Transverse colon (tissue), 4 donors: ENCODE data around the gene PORCN.

Experiments
- POLR2A ChIP-seq: fragments of 450-650 bp; IDR thresholded peaks from one replicate; pipeline ENCODE4 v1.6.1; 2016; ENCODE audit warnings: antibody characterized with exemption, mild to moderate bottlenecking, moderate library complexity
- POLR2AphosphoS5 ChIP-seq, 3 donors: sonication (generic); formaldehyde crosslinking; IDR thresholded peaks; one replicate each; pipeline ENCODE4 v1.6.1; 2016; ENCODE audit warnings: antibody characterized with exemption in 3 of 3
- TF ChIP-seq, protein P1 (sequence below), 5 experiments: fragments of 200-600 bp in 3 of 5; fragments of 450-650 bp in 2 of 5; sonication (generic) in 3 of 5; IDR thresholded peaks; 1 replicate in 2 of 5; 2 replicates in 3 of 5; pipeline ENCODE4 v1.5.1; 2016 to 2017; ENCODE audit warnings: antibody characterized with exemption in 5 of 5, inconsistent platforms in 3 of 5, mild to moderate bottlenecking in 2 of 5, moderate library complexity in 1 of 5

DNA sequence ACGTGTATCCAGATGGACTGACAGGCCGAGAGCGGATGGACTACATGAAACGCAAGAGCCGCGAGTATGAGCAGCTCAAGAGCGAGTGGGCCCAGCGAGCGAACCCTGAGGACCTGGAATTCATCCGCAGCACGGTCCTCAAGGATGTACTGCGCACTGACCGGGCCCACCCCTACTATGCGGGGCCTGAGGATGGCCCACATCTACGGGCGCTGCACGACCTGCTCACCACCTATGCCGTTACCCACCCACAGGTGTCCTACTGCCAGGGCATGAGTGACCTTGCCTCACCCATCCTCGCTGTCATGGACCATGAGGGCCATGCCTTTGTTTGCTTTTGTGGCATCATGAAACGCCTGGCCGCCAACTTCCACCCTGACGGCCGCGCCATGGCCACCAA is 50.8 kb downstream of the PORCN start:
- TF ChIP-seq POLR2AphosphoS5 (IDR thresholded peaks at IDR 0.05) (no peak), POLR2A (no peak)
- TF ChIP-seq, protein P1, sequence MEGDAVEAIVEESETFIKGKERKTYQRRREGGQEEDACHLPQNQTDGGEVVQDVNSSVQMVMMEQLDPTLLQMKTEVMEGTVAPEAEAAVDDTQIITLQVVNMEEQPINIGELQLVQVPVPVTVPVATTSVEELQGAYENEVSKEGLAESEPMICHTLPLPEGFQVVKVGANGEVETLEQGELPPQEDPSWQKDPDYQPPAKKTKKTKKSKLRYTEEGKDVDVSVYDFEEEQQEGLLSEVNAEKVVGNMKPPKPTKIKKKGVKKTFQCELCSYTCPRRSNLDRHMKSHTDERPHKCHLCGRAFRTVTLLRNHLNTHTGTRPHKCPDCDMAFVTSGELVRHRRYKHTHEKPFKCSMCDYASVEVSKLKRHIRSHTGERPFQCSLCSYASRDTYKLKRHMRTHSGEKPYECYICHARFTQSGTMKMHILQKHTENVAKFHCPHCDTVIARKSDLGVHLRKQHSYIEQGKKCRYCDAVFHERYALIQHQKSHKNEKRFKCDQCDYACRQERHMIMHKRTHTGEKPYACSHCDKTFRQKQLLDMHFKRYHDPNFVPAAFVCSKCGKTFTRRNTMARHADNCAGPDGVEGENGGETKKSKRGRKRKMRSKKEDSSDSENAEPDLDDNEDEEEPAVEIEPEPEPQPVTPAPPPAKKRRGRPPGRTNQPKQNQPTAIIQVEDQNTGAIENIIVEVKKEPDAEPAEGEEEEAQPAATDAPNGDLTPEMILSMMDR (IDR thresholded peaks at IDR 0.05) = no peak
